GM23338 (cell line): ENCODE results near the gene CACNA2D1. TPM values are rescaled to one million over a fixed set of nuclear protein-coding genes. Genes with fewer than 3 reads are reported as not detected.

Experiments
- ATAC-seq: fragments of 200-7000 bp; cut with Tn5 transposase; 3 replicates; pipeline ENCODE4 v1.9.1; 2020
- DNase-seq: peaks from one replicate; pipeline ENCODE4 v3.0.0-alpha.2; 2015; ENCODE audit warnings: low spot score
- H2AFZ ChIP-seq: fragments of 200-600 bp; sonication (generic); 2 replicates; pipeline ENCODE4 v1.8.0; 2016; ENCODE audit warnings: antibody characterized with exemption, mild to moderate bottlenecking, moderate library complexity
- H3F3A ChIP-seq: fragments of 200-600 bp; sonication (generic); replicated peaks from 2 replicates; pipeline ENCODE4 v1.8.0; 2017; ENCODE audit warnings: antibody characterized with exemption, mixed run types, low read depth
- H3K27ac ChIP-seq: fragments of 200-600 bp; sonication (generic); 2 replicates; pipeline ENCODE4 v1.6.1; 2016; ENCODE audit warnings: low read depth
- H3K27me3 ChIP-seq: fragments of 200-600 bp; sonication (generic); 2 replicates; pipeline ENCODE4 v1.8.0; 2016; ENCODE audit warnings: mild to moderate bottlenecking, mixed run types, moderate library complexity; ENCODE audit not compliant: insufficient read depth
- H3K36me3 ChIP-seq: fragments of 200-600 bp; sonication (generic); 2 replicates; pipeline ENCODE4 v1.8.0; 2016; ENCODE audit warnings: mild to moderate bottlenecking; ENCODE audit not compliant: insufficient read depth
- H3K4me1 ChIP-seq: fragments of 200-600 bp; sonication (generic); 2 replicates; pipeline ENCODE4 v1.8.0; 2016; ENCODE audit warnings: mild to moderate bottlenecking, moderate library complexity; ENCODE audit not compliant: insufficient read depth
- H3K4me2 ChIP-seq: fragments of 200-600 bp; sonication (generic); 2 replicates; pipeline ENCODE4 v1.7.1; 2017; ENCODE audit warnings: mixed run types
- H3K4me3 ChIP-seq: fragments of 200-600 bp; sonication (generic); 2 replicates; pipeline ENCODE4 v1.6.1; 2016; ENCODE audit warnings: mixed run types
- H3K79me2 ChIP-seq: fragments of 200-600 bp; sonication (generic); replicated peaks from 2 replicates; pipeline ENCODE4 v1.8.0; 2017; ENCODE audit warnings: mild to moderate bottlenecking; ENCODE audit not compliant: insufficient read depth
- H3K9me2 ChIP-seq: fragments of 200-600 bp; sonication (generic); 2 replicates; pipeline ENCODE4 v1.8.0; 2017; ENCODE audit not compliant: insufficient read depth
- H4K20me1 ChIP-seq: fragments of 200-600 bp; sonication (generic); replicated peaks from 2 replicates; pipeline ENCODE4 v1.8.0; 2017; ENCODE audit warnings: mild to moderate bottlenecking; ENCODE audit not compliant: insufficient read depth
- H3K27ac Mint-ChIP-seq: 2 replicates; pipeline ENCODE4 v1.8.0; 2020; ENCODE audit warnings: inconsistent platforms, mild to moderate bottlenecking, moderate library complexity, mixed read lengths
- H3K27me3 Mint-ChIP-seq: 3 replicates; pipeline ENCODE4 v1.8.0; 2022; ENCODE audit warnings: low read depth, mild to moderate bottlenecking, moderate library complexity, mixed read lengths, inconsistent platforms; ENCODE audit not compliant: insufficient read depth, poor library complexity
- H3K36me3 Mint-ChIP-seq: 3 replicates; pipeline ENCODE4 v1.8.0; 2021; ENCODE audit warnings: low read depth, mild to moderate bottlenecking, inconsistent platforms, moderate library complexity, mixed read lengths
- H3K4me1 Mint-ChIP-seq: 3 replicates; pipeline ENCODE4 v1.8.0; 2020; ENCODE audit warnings: mild to moderate bottlenecking, inconsistent platforms, mixed read lengths
- H3K4me3 Mint-ChIP-seq: 3 replicates; pipeline ENCODE4 v1.8.0; 2021; ENCODE audit warnings: moderate library complexity, mild to moderate bottlenecking, inconsistent platforms, mixed read lengths
- H3K9me3 Mint-ChIP-seq: 3 replicates; pipeline ENCODE4 v1.8.0; 2020; ENCODE audit warnings: moderate library complexity, mild to moderate bottlenecking, inconsistent platforms, mixed read lengths
- CREB1 ChIP-seq: fragments of 250-450 bp; sonication (Bioruptor Pico); IDR thresholded peaks from 2 replicates; pipeline ENCODE4 v1.5.0; 2020; ENCODE audit warnings: low read depth, mild to moderate bottlenecking, moderate library complexity
- CTCF ChIP-seq, 2 experiments: fragments of 200-600 bp in 1 of 2; sonication (generic) in 1 of 2; conservative IDR thresholded peaks; 2 replicates each; pipeline versions ENCODE4 v1.5.1 to v1.6.1; 2016 to 2017; ENCODE audit warnings: antibody characterized with exemption in 2 of 2, low read depth in 2 of 2, mild to moderate bottlenecking in 2 of 2, moderate library complexity in 1 of 2
- EZH2 ChIP-seq: fragments of 200-600 bp; sonication (generic); IDR thresholded peaks from one replicate; pipeline ENCODE4 v1.8.0; 2017; ENCODE audit warnings: antibody characterized with exemption, mild to moderate bottlenecking, low read depth; ENCODE audit not compliant: unreplicated experiment
- EZH2phosphoT487 ChIP-seq: fragments of 200-600 bp; sonication (generic); IDR thresholded peaks from one replicate; pipeline ENCODE4 v1.8.1; 2018; ENCODE audit warnings: antibody characterized with exemption; ENCODE audit not compliant: unreplicated experiment
- JUNB ChIP-seq: IDR thresholded peaks from one replicate; pipeline ENCODE4 v1.6.1; 2016; ENCODE audit warnings: antibody characterized with exemption; ENCODE audit not compliant: unreplicated experiment
- NANOG ChIP-seq: IDR thresholded peaks from 2 replicates; pipeline ENCODE4 v1.6.1; 2016; ENCODE audit warnings: antibody characterized with exemption, borderline replicate concordance
- POLR2AphosphoS5 ChIP-seq: IDR thresholded peaks from 2 replicates; pipeline ENCODE4 v1.6.1; 2016; ENCODE audit warnings: antibody characterized with exemption, low read depth
- STAT1 ChIP-seq: IDR thresholded peaks from one replicate; pipeline ENCODE4 v1.6.1; 2016; ENCODE audit warnings: antibody characterized with exemption; ENCODE audit not compliant: unreplicated experiment
- ZNF114 ChIP-seq: fragments of 250-450 bp; sonication (Bioruptor Pico); IDR thresholded peaks from 2 replicates; pipeline ENCODE4 v1.5.0; 2020; ENCODE audit warnings: mild to moderate bottlenecking, moderate library complexity
- ZNF331 ChIP-seq: fragments of 250-450 bp; sonication (Bioruptor Pico); IDR thresholded peaks from 2 replicates; pipeline ENCODE4 v1.5.0; 2020; ENCODE audit warnings: low read depth, mild to moderate bottlenecking, moderate library complexity
- ZNF462 ChIP-seq: fragments of 250-450 bp; sonication (Bioruptor Pico); IDR thresholded peaks from 2 replicates; pipeline ENCODE4 v1.5.0; 2020; ENCODE audit warnings: mild to moderate bottlenecking, moderate library complexity
- polyA plus RNA-seq: library from polyadenylated mRNA; unstranded; fragments of >200 nt; fragmentation: Nextera tagmentation; extraction: Ambion mirVana; gene quantifications from 2 replicates; pipeline ENCODE4 v1.2.1, GENCODE V29; 2016
- total RNA-seq: library from RNA; depleted of rRNA; stranded (reverse); fragments of >200 nt; shearing (Covaris generic); gene quantifications from 2 replicates; pipeline ENCODE4 v1.2.3, GENCODE V29; 2014
- TF ChIP-seq, protein P1 (sequence below): IDR thresholded peaks from 2 replicates; pipeline ENCODE4 v1.6.1; 2016; ENCODE audit warnings: antibody characterized with exemption
- TF ChIP-seq, protein P2 (sequence below): IDR thresholded peaks from one replicate; pipeline ENCODE4 v1.6.1; 2018; ENCODE audit warnings: antibody characterized with exemption; ENCODE audit not compliant: unreplicated experiment

The CACNA2D1 gene
- total and polyA plus RNA-seq, 2 experiments from 2014 or later: 7.0 to 20.4 TPM

DNA sequence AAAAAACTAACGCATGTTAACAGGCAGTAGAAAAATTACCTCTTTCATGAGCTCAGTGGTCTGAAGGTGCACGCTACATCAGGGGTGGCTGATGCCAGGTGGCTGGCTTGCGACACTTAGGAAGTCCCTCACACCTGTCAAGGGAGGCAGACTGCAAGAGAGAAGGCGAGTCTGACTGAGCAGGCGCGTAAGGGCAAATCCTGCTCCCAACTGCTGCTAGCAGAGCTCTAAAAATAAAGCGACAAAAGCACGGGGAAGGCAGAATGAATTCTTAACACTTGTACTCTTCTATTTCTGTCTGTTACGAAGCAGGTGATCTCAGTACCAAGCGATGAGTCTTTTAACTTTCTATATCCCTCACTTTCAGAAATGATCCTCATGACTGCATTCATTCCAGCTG is 33.1 kb downstream of the CACNA2D1 start (continued):
- no peak for TF ChIP-seq CTCF (conservative IDR thresholded peaks at IDR 0.05; ENCODE audit: low read depth in 2 of 2)
- no peak for TF ChIP-seq NANOG
- no peak for TF ChIP-seq CREB1 (CRISPR knock-in tag)
- TF ChIP-seq, protein P1, sequence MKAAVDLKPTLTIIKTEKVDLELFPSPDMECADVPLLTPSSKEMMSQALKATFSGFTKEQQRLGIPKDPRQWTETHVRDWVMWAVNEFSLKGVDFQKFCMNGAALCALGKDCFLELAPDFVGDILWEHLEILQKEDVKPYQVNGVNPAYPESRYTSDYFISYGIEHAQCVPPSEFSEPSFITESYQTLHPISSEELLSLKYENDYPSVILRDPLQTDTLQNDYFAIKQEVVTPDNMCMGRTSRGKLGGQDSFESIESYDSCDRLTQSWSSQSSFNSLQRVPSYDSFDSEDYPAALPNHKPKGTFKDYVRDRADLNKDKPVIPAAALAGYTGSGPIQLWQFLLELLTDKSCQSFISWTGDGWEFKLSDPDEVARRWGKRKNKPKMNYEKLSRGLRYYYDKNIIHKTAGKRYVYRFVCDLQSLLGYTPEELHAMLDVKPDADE: no peak
- no peak for TF ChIP-seq EZH2phosphoT487
- TF ChIP-seq JUNB: no peak
- TF ChIP-seq POLR2AphosphoS5: no peak
- TF ChIP-seq STAT1: no peak
- no peak for TF ChIP-seq ZNF331 (CRISPR knock-in tag)
- TF ChIP-seq ZNF114: no peak

DNA sequence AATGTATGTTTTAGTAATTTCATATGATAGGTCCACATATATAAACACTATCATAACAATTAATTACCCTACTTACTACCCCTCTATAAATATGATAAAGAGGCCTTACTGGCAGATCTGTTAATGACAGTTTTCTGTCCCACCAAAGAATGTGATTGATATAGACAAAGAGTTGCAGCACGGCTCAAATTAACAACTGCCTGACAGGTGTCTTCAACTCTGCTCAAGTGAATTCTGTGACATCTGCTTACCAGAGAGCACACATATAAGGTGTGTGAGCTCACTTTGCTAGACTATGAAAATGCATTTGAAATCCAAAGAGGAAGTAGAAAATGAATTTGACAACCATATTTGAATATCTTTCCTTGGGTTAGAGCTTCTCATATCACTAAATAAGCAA is 36.6 kb downstream of the CACNA2D1 start:
- no peaks in the 10 kb centered on the region for H3K27me3 Mint-ChIP-seq
- DNase-seq: no peak
- Histone ChIP-seq H3K27me3 (no peaks in the 10 kb centered on the region), H3K9me2 (no peaks in the 10 kb centered on the region), H3K36me3 (no peaks in the 10 kb centered on the region), H2AFZ (no peak overlapping the region), H3K4me2 (no peak overlapping the region), H3K4me3 (no peak overlapping the region), H3K27ac (no peak overlapping the region), H3K79me2 (no peaks in the 10 kb centered on the region; the same call in 1 of the 2 replicates), H3F3A (no peaks in the 10 kb centered on the region), H3K4me1 (no peaks in the 10 kb centered on the region; the same call in 1 of the 2 replicates), H4K20me1 (no peaks in the 10 kb centered on the region)
- H3K36me3 Mint-ChIP-seq: peaks cover 13% of the 10 kb centered on the region; the same call in 2 of the 3 replicates
- H3K27ac Mint-ChIP-seq: no peak overlapping the region
- H3K9me3 Mint-ChIP-seq: no peaks in the 10 kb centered on the region; the same call in 2 of the 3 replicates
- H3K4me1 Mint-ChIP-seq: peaks cover 7% of the 10 kb centered on the region; the same call in 2 of the 3 replicates
- ATAC-seq: no peak
- no peak overlapping the region for H3K4me3 Mint-ChIP-seq
- TF ChIP-seq, protein P2, sequence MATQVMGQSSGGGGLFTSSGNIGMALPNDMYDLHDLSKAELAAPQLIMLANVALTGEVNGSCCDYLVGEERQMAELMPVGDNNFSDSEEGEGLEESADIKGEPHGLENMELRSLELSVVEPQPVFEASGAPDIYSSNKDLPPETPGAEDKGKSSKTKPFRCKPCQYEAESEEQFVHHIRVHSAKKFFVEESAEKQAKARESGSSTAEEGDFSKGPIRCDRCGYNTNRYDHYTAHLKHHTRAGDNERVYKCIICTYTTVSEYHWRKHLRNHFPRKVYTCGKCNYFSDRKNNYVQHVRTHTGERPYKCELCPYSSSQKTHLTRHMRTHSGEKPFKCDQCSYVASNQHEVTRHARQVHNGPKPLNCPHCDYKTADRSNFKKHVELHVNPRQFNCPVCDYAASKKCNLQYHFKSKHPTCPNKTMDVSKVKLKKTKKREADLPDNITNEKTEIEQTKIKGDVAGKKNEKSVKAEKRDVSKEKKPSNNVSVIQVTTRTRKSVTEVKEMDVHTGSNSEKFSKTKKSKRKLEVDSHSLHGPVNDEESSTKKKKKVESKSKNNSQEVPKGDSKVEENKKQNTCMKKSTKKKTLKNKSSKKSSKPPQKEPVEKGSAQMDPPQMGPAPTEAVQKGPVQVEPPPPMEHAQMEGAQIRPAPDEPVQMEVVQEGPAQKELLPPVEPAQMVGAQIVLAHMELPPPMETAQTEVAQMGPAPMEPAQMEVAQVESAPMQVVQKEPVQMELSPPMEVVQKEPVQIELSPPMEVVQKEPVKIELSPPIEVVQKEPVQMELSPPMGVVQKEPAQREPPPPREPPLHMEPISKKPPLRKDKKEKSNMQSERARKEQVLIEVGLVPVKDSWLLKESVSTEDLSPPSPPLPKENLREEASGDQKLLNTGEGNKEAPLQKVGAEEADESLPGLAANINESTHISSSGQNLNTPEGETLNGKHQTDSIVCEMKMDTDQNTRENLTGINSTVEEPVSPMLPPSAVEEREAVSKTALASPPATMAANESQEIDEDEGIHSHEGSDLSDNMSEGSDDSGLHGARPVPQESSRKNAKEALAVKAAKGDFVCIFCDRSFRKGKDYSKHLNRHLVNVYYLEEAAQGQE: no peak
- TF ChIP-seq EZH2 (no peak), ZNF462 (no peak), ZNF114 (no peak), ZNF331 (CRISPR knock-in tag) (no peak), NANOG (no peak)
